HEK293T (cell line): ENCODE results near the gene THSD7B.

ENCODE experiments used
- BHLHE40 ChIP-seq: fragments of 450-650 bp; IDR thresholded peaks from 2 replicates; pipeline ENCODE4 v1.6.1; 2016; ENCODE audit warnings: mild to moderate bottlenecking, moderate library complexity, borderline replicate concordance
- CTBP1 ChIP-seq: fragments of 450-650 bp; IDR thresholded peaks from 2 replicates; pipeline ENCODE4 v1.6.1; 2016; ENCODE audit warnings: borderline replicate concordance
- FOXM1 ChIP-seq: fragments of 450-650 bp; IDR thresholded peaks from 2 replicates; pipeline ENCODE4 v1.6.1; 2017; ENCODE audit warnings: mild to moderate bottlenecking, borderline replicate concordance
- LEF1 ChIP-seq: fragments of 450-650 bp; IDR thresholded peaks from 2 replicates; pipeline ENCODE4 v1.6.1; 2017; ENCODE audit warnings: mild to moderate bottlenecking, borderline replicate concordance
- NFRKB ChIP-seq: fragments of 450-650 bp; IDR thresholded peaks from 2 replicates; pipeline ENCODE4 v1.6.1; 2016; ENCODE audit warnings: mild to moderate bottlenecking, moderate library complexity
- PKNOX1 ChIP-seq: fragments of 450-650 bp; IDR thresholded peaks from 2 replicates; pipeline ENCODE4 v1.6.1; 2016
- SP1 ChIP-seq: fragments of 450-650 bp; IDR thresholded peaks from 2 replicates; pipeline ENCODE4 v1.6.1; 2017
- SUZ12 ChIP-seq: fragments of 450-650 bp; IDR thresholded peaks from 2 replicates; pipeline ENCODE4 v1.6.1; 2016; ENCODE audit warnings: mild to moderate bottlenecking
- TARDBP ChIP-seq: fragments of 450-650 bp; IDR thresholded peaks from 2 replicates; pipeline ENCODE4 v1.6.1; 2016

GRCh38 chr2:137002896-137003295 is 237.6 kb downstream of the THSD7B start:
- TF ChIP-seq NFRKB, result no peak
- no peak for TF ChIP-seq LEF1
- no peak for TF ChIP-seq TARDBP
- no peak for TF ChIP-seq SUZ12
- TF ChIP-seq SP1, result no peak
- no peak for TF ChIP-seq CTBP1
- no peak for TF ChIP-seq PKNOX1
- TF ChIP-seq FOXM1, result no peak
- no peak for TF ChIP-seq BHLHE40
